AG09319 (cell line): Measurements from ENCODE around the gene ALDH5A1.

Source experiments
- DNase-seq: peaks from one replicate; pipeline ENCODE4 v3.0.0-alpha.2; 2010; ENCODE audit warnings: low read depth; ENCODE audit errors: extremely low read depth
- TF ChIP-seq, protein P1 (sequence below): IDR thresholded peaks from 2 replicates; pipeline ENCODE4 v1.5.1; 2011; ENCODE audit warnings: low read depth, mild to moderate bottlenecking, inconsistent platforms, low read length, moderate library complexity

ALDH5A1 gene

DNA sequence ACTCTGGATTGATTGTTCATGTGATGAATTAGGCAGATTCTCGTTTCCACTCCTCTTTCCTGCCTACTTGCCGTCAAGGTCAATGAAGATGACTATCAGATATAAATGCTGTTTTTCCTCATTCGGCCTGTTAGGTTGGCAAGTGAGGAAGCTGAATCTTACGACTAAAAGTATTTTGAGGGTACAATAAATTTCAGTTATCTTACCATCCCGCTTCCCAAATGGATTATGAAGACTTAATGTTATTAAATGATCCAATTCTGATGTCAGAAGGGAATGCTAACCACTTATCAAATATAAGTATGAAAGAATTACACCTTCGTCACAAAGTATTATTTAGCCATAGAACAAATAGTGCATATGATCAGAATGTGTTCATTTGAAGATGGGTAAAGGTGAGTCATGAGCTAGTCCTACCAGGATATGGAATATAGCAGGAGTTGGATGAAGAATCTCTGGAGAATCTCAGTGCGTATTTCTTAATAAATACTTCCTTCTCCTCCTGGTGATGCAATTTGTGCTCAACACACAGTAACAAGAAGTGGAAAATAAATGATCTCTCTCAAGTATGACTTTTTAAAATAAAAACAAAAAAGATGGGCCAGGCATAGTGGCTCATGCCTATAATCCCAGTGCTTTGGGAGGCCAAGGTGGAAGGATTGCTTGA, 10.0 kb upstream of the ALDH5A1 start:
- TF ChIP-seq, protein P1, sequence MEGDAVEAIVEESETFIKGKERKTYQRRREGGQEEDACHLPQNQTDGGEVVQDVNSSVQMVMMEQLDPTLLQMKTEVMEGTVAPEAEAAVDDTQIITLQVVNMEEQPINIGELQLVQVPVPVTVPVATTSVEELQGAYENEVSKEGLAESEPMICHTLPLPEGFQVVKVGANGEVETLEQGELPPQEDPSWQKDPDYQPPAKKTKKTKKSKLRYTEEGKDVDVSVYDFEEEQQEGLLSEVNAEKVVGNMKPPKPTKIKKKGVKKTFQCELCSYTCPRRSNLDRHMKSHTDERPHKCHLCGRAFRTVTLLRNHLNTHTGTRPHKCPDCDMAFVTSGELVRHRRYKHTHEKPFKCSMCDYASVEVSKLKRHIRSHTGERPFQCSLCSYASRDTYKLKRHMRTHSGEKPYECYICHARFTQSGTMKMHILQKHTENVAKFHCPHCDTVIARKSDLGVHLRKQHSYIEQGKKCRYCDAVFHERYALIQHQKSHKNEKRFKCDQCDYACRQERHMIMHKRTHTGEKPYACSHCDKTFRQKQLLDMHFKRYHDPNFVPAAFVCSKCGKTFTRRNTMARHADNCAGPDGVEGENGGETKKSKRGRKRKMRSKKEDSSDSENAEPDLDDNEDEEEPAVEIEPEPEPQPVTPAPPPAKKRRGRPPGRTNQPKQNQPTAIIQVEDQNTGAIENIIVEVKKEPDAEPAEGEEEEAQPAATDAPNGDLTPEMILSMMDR, result no peak
- no peak for DNase-seq

DNA sequence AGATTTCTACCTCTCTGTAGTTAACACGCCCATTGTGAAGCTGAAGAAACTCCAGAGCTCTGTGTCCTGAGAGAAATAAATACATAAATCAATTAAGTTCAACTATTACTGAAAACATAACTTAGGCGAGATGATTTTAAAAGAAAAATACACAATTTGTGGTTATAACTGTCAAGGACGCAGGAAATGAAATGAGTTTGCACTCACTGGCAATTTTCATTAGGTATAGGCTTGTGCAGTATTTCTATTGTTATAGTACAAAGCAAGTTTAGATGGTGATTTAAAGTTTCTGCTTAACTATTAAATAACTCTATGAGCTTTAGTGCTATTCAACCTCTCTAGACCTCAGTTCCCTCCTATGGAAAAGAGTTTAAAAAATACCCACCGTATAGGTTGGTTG, 8.7 kb upstream of the ALDH5A1 start:
- DNase-seq, result no peak
- TF ChIP-seq, protein P1, result no peak

DNA sequence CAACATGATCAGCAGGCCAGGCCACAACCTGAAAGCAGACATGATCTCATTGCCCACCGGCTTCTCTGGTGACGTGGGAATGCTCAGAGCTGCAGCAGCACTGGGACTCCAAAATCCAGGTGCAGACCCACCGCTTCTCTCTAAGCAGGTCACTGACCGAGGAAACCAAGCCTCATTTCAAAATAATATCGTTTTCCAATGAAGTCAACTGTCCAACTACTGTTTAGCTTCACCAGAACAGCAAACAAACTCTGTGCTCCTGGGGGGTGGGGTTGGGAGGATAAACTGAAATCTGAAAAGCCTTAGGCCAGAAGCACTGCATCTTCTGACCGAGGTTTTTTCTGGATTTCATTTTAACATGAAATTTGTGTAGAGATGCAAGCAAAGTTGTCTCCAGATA, 5.3 kb upstream of the ALDH5A1 start, which contains the start of gene GPLD1:
Gene GPLD1 (minus strand): TSS at position 109 of the 400 bp plus-strand sequence. CDS start 67 bp downstream, at position 42.
- DNase-seq, result no peak
- TF ChIP-seq, protein P1, result no peak

DNA sequence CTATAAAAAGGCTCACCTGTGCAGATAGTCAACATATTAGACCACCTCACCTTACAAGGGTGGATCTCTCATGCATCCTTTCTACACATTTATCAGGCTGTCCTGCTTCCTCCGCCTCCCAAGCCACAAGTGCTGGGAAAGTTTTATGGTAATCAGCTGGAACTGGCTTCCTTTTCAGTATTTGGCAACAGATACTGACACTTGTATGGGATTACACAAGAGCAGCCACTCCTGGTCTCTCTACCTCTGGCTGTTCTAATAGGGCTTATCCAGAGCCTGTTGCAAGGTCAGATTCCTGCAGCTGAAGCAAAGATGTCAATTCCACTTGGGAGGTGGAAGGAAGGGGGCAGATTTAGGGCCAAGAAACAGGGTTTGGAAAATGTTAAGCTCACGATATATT, 4.9 kb upstream of the ALDH5A1 start:
- TF ChIP-seq, protein P1, result no peak
- DNase-seq, result no peak

DNA sequence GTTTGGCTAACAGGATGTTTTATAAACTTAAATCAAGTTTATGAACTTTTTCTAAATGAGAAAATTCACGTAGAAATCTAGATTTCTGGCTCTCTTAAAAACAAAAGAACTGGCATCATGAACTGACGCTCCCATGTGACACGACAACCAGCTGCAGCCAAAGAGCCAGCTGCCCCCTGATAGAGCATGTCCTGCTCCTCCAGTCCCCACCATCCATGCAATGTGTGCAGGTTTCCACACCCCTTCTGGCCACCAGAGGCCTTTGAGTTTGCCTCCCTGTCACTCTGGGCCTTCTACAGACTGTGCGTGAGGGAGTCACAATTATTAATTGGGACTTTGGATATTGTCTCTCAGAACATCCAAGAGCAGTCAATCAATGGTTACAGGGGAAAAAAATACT, 3.8 kb upstream of the ALDH5A1 start:
- no peak for DNase-seq
- TF ChIP-seq, protein P1, result no peak

DNA sequence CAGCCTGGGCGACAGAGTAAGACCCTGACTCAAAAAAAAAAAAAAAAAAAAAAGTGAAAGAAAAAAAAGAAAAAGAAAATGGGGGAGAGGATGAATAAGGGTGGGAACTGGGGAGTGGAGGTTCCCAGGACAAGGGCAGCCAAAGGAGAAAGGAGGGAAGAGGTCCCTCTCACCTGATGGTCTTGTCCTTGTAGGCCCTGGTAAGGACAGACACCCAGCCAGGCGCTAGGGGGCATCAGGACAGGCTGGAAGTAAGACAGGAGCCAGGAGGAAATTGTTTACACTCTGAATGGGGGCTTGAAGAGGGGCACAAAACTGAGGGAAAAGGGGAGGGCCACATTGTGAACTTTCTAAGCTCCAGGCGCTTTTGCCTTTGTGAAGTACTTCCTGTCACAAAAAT, 2.3 kb upstream of the ALDH5A1 start:
- TF ChIP-seq, protein P1, result peak; percentile 7; the same call in 1 of the 2 replicates
- DNase-seq, result no peak

DNA sequence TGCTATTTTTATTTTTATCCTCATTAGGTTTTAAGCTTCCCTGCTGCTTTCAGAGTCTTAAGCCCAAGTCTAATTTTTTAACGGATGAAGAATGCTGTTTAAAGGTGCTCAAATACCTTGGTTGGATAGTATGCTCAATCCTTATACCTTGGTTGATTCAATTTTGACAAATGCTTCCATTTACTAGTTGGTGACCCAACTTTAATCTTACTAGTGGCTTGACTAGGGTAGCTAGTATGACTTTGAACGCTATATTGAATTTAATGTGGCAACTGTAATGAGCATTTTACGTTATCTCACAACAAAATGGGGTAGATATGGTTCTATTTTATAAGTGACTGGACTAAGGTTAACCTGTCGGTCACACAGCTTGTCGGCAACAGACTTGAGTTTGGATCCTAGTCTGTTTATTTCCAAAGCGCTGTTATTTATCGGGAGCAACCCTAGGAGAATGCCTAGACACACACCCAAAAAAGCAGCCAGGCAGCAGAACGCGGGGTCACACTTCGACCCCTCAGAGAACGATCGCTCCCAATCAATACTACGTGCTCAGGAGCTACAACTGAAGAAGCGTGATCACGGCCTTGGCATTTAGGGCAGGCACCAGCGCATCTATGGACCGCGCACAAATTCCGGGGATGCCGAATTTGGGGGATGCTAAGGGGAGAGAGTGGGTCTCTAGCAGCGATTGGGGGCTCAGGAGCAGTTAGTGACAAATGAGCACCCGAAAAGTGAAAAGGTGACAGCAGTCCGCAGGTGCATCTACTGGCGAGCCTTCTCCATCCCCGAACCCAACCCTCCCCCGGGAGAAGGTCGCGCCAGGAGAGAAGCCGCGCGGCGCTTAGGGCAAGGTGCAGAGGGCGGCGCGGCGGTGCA, 586 bp upstream of the ALDH5A1 start:
- DNase-seq, result no peak
- TF ChIP-seq, protein P1, result no peak
